H1 (cell line): ENCODE data around the gene ZFP91. TPM values are rescaled to one million over a fixed set of nuclear protein-coding genes. Genes with fewer than 3 reads are reported as not detected.

Experiments
- HDAC2 ChIP-seq, 2 experiments: fragments of 300-600 bp in 1 of 2; sonication (generic) in 1 of 2; IDR thresholded peaks; 2 replicates each; pipeline ENCODE4 v1.6.1; 2011 to 2012; ENCODE audit warnings: low read depth in 2 of 2, low read length in 2 of 2, mild to moderate bottlenecking in 2 of 2, moderate library complexity in 2 of 2, borderline replicate concordance in 1 of 2, inconsistent platforms in 1 of 2
- polyA plus RNA-seq, 7 experiments: library from polyadenylated mRNA; depleted of rRNA in 3 of 7; stranded (reverse) in 5 of 7; unstranded in 2 of 7; fragments of >200 nt in 5 of 7; fragments of 200-250 nt in 2 of 7; gene quantifications; 1 replicate in 5 of 7; 2 replicates in 1 of 7; 4 replicates in 1 of 7; pipeline versions ENCODE4 v1.2.1 to v1.2.3, GENCODE V29; 2011 to 2013; ENCODE audit warnings: missing spikeins in 2 of 7, mixed read lengths in 2 of 7
- total RNA-seq: library from RNA; stranded (reverse); fragmentation: NEBNext Ultra II Directional; extraction: Animal tissue kit (Norgen Biotek cat#: 25700); gene quantifications from 2 replicates; pipeline ENCODE4 v1.2.1, GENCODE V29; 2021

ZFP91 gene
- total and polyA plus RNA-seq, 2 of the 8 experiments (the other 6 are each of a cell fraction or from before 2014, with no cell fraction given): 10.7 to 29.0 TPM

DNA sequence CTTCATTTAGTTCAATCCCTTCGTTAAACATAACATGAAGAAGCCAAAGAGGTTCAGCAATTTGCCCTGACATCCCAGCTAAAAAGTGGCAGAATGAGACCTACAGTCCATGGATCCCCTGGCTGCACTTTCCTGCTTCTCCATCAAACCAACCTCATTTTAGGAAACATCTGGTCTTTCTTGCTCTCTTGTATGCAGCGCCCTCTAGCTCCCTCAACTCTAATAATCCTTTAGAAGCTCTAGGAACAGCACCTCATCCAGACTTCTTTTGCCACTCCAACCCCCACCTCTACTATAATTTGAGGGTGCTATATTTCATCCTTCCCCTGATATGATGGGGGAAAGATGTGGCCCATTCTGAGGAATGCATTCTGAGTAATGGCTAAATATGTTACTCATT is 51.0 kb downstream of the ZFP91 start (continued):
- TF ChIP-seq HDAC2 (IDR thresholded peaks at IDR 0.05; ENCODE audit: borderline replicate concordance in 1 of 2, low read depth in 2 of 2, low read length in 2 of 2): no peak
